G401 (cell line): ENCODE measurements around the gene ABCA4. TPM values are rescaled to one million over a fixed set of nuclear protein-coding genes. Genes with fewer than 3 reads are reported as not detected.

Experiments used
- DNase-seq: peaks from one replicate; pipeline ENCODE4 v3.0.0-alpha.2; 2015; ENCODE audit warnings: low spot score
- in situ Hi-C: cut with HindIII; loops from 2 replicates; pipeline ENCODE4 v1.10.0; 2016; ENCODE audit warnings: low sequenced_read_pairs, mixed read lengths
- total RNA-seq: library from RNA; depleted of rRNA; stranded (reverse); fragments of >200 nt; shearing (Covaris generic); gene quantifications from 2 replicates; pipeline ENCODE4 v1.2.3, GENCODE V29; 2014

The ABCA4 gene
- total RNA-seq, 1 experiment from 2014 or later: 1.8 TPM

GRCh38 chr1:94067196-94067595 is 53.8 kb downstream of the ABCA4 start:
- DNase-seq: no peak
- in situ Hi-C loops: no loop called here

- in situ Hi-C loops: no loop called here
- DNase-seq: no peak
These were observed 57.6 kb downstream of the ABCA4 start for GRCh38 chr1:94063379-94063778.

GRCh38 chr1:94061513-94062443 is 59.2 kb downstream of the ABCA4 start:
- in situ Hi-C loops: no loop called here
- DNase-seq: peak; percentile 90

GRCh38 chr1:94060720-94061119 is 60.2 kb downstream of the ABCA4 start:
- in situ Hi-C loops: no loop called here
- DNase-seq: no peak

GRCh38 chr1:94058766-94059165 is 62.2 kb downstream of the ABCA4 start:
- no peak for DNase-seq
- in situ Hi-C loops: no loop called here

- DNase-seq: no peak
- in situ Hi-C loops: no loop called here
These were observed 64.0 kb downstream of the ABCA4 start for GRCh38 chr1:94056996-94057395.

GRCh38 chr1:94056171-94056570 is 64.8 kb downstream of the ABCA4 start:
- no peak for DNase-seq
- in situ Hi-C loops: no loop called here

GRCh38 chr1:94055459-94056122 is 65.4 kb downstream of the ABCA4 start:
- DNase-seq: no peak

GRCh38 chr1:94050675-94051074 is 70.3 kb downstream of the ABCA4 start:
- in situ Hi-C loops: no loop called here
- no peak for DNase-seq

More at GRCh38 chr1:94055459-94056122, 65.4 kb downstream of the ABCA4 start:
- in situ Hi-C loops: no loop called here

- no peak for DNase-seq
- in situ Hi-C loops: no loop called here
These were observed 70.7 kb downstream of the ABCA4 start for GRCh38 chr1:94050254-94050653.

GRCh38 chr1:94049791-94050190 is 71.2 kb downstream of the ABCA4 start:
- in situ Hi-C loops: no loop called here
- DNase-seq: peak; percentile 38

- in situ Hi-C loops: no loop called here
- no peak for DNase-seq
These were observed 72.4 kb downstream of the ABCA4 start for GRCh38 chr1:94048413-94049164.

- in situ Hi-C loops: no loop called here
- no peak for DNase-seq
These were observed 73.0 kb downstream of the ABCA4 start for GRCh38 chr1:94047949-94048348.

- DNase-seq: peak; percentile 90
- in situ Hi-C loops: no loop called here
These were observed 75.4 kb downstream of the ABCA4 start for GRCh38 chr1:94045465-94046056.

- DNase-seq: no peak
- in situ Hi-C loops: no loop called here
These were observed 76.1 kb downstream of the ABCA4 start for GRCh38 chr1:94044891-94045290.

GRCh38 chr1:94044290-94044790 is 76.6 kb downstream of the ABCA4 start:
- DNase-seq: no peak
- in situ Hi-C loops: no loop called here

- in situ Hi-C loops: no loop called here
- no peak for DNase-seq
These were observed 77.1 kb downstream of the ABCA4 start for GRCh38 chr1:94043738-94044289.

GRCh38 chr1:94042388-94042787 is 78.6 kb downstream of the ABCA4 start:
- in situ Hi-C loops: no loop called here

More at GRCh38 chr1:94042388-94042787, 78.6 kb downstream of the ABCA4 start:
- DNase-seq: no peak
